HG03103 (cell line): ENCODE results near the gene MMP21.

Experiments
- ATAC-seq: cut with Tn5 transposase; IDR thresholded peaks from one replicate; pipeline ENCODE4 v1.9.1; 2021; ENCODE audit warnings: low read depth; ENCODE audit not compliant: unreplicated experiment

Gene MMP21

GRCh38 chr10:125792342-125793300 lies 17.0 kb upstream of the MMP21 start:
- no peak for ATAC-seq

GRCh38 chr10:125788156-125789034 lies 12.8 kb upstream of the MMP21 start:
- no peak for ATAC-seq

- no peak for ATAC-seq
Observed at GRCh38 chr10:125785791-125786190, 10.2 kb upstream of the MMP21 start.

GRCh38 chr10:125783957-125784356 lies 8.3 kb upstream of the MMP21 start:
- ATAC-seq, result peak; percentile 72

GRCh38 chr10:125783408-125783807 lies 7.8 kb upstream of the MMP21 start:
- ATAC-seq, result no peak

GRCh38 chr10:125782616-125783015 lies 7.0 kb upstream of the MMP21 start:
- no peak for ATAC-seq

- no peak for ATAC-seq
Observed at GRCh38 chr10:125782054-125782453, 6.4 kb upstream of the MMP21 start.

GRCh38 chr10:125781374-125781773 lies 5.8 kb upstream of the MMP21 start:
- no peak for ATAC-seq

GRCh38 chr10:125779403-125780327 lies 4.0 kb upstream of the MMP21 start:
- ATAC-seq, result no peak

GRCh38 chr10:125778556-125778955 lies 2.9 kb upstream of the MMP21 start:
- ATAC-seq, result no peak

- no peak for ATAC-seq
Observed at GRCh38 chr10:125777806-125778205, 2.2 kb upstream of the MMP21 start.

- no peak for ATAC-seq
Observed at GRCh38 chr10:125774581-125775191, 935 bp downstream of the MMP21 start.

- no peak for ATAC-seq
Observed at GRCh38 chr10:125773687-125774543, 1.7 kb downstream of the MMP21 start.

GRCh38 chr10:125772864-125773180 lies 2.8 kb downstream of the MMP21 start:
- no peak for ATAC-seq

- no peak for ATAC-seq
Observed at GRCh38 chr10:125772112-125772863, 3.3 kb downstream of the MMP21 start.

GRCh38 chr10:125770844-125771243 lies 4.8 kb downstream of the MMP21 start:
- no peak for ATAC-seq

GRCh38 chr10:125769175-125769574 lies 6.4 kb downstream of the MMP21 start:
- ATAC-seq, result no peak

GRCh38 chr10:125768219-125768855 lies 7.3 kb downstream of the MMP21 start:
- ATAC-seq, result no peak
